Fibroblast of lung (primary cell): ENCODE measurements around the gene OVOL3. TPM values are rescaled to one million over a fixed set of nuclear protein-coding genes. Genes with fewer than 3 reads are reported as not detected.

Source experiments
- DNase-seq, 2 donors: peaks; one replicate each; pipeline versions ENCODE4 v3.0.0 to v3.0.0-alpha.2; 2010; ENCODE audit warnings: low read depth in 2 of 2
- H2AFZ ChIP-seq: 2 replicates; pipeline ENCODE4 v1.5.1; 2012; ENCODE audit warnings: low read length, control low read depth, inconsistent platforms
- H3K27ac ChIP-seq: 2 replicates; pipeline ENCODE4 v1.5.1; 2011; ENCODE audit warnings: low read length, control low read depth; ENCODE audit not compliant: insufficient read depth
- H3K27me3 ChIP-seq: 2 replicates; pipeline ENCODE4 v1.5.1; 2011; ENCODE audit warnings: mild to moderate bottlenecking, low read length; ENCODE audit not compliant: control insufficient read depth, insufficient read depth
- H3K36me3 ChIP-seq: 2 replicates; pipeline ENCODE4 v1.5.1; 2011; ENCODE audit warnings: low read length; ENCODE audit not compliant: control insufficient read depth, insufficient read depth
- H3K4me1 ChIP-seq: 2 replicates; pipeline ENCODE4 v1.5.1; 2011; ENCODE audit warnings: low read length; ENCODE audit not compliant: control insufficient read depth, insufficient read depth; ENCODE audit errors: extremely low read depth
- H3K4me2 ChIP-seq: 2 replicates; pipeline ENCODE4 v1.5.1; 2011; ENCODE audit warnings: low read length, control low read depth; ENCODE audit not compliant: insufficient read depth; ENCODE audit errors: extremely low read depth
- H3K4me3 ChIP-seq, 4 experiments: fragments of 200-600 bp in 1 of 4; sonication (generic) in 1 of 4; replicated peaks in 1 of 4; 2 replicates each; pipeline ENCODE4 v1.5.1; 2011 to 2016; ENCODE audit warnings: low read length in 4 of 4, low read depth in 3 of 4, mild to moderate bottlenecking in 3 of 4, control low read depth in 2 of 4, inconsistent platforms in 1 of 4, mixed read lengths in 1 of 4; ENCODE audit not compliant: insufficient read depth in 1 of 4; ENCODE audit errors: control extremely low read depth in 1 of 4
- H3K79me2 ChIP-seq: 2 replicates; pipeline ENCODE4 v1.5.1; 2012; ENCODE audit warnings: mild to moderate bottlenecking, low read length, inconsistent platforms; ENCODE audit not compliant: control insufficient read depth, insufficient read depth
- H3K9ac ChIP-seq: 2 replicates; pipeline ENCODE4 v1.5.1; 2011; ENCODE audit warnings: mild to moderate bottlenecking, low read length, control low read depth; ENCODE audit not compliant: insufficient read depth
- H3K9me3 ChIP-seq: 2 replicates; pipeline ENCODE4 v1.5.1; 2012; ENCODE audit warnings: low read depth, low read length; ENCODE audit not compliant: control insufficient read depth, insufficient read depth
- H4K20me1 ChIP-seq: 2 replicates; pipeline ENCODE4 v1.5.1; 2011; ENCODE audit warnings: low read length; ENCODE audit not compliant: control insufficient read depth, insufficient read depth; ENCODE audit errors: extremely low read depth
- EZH2 ChIP-seq: IDR thresholded peaks from 2 replicates; pipeline ENCODE4 v1.5.1; 2012; ENCODE audit warnings: low read length, control low read depth, mild to moderate bottlenecking; ENCODE audit errors: missing control alignments
- polyA plus RNA-seq, 2 donors: library from polyadenylated mRNA; depleted of rRNA in 1 of 2; stranded (reverse) in 1 of 2; unstranded in 1 of 2; fragments of >200 nt; gene quantifications; 2 replicates each; pipeline ENCODE4 v1.2.1, GENCODE V29; 2011 to 2012; ENCODE audit warnings: missing spikeins in 1 of 2
- total RNA-seq: library from RNA; depleted of rRNA; stranded (reverse); fragments of >200 nt; gene quantifications from 2 replicates; pipeline ENCODE4 v1.2.1, GENCODE V29; 2014
- TF ChIP-seq, protein P1 (sequence below), 2 donors: IDR thresholded peaks in 1 of 2; conservative IDR thresholded peaks in 1 of 2; 1 replicate in 1 of 2; 2 replicates in 1 of 2; pipeline ENCODE4 v1.5.1; 2011 to 2012; ENCODE audit warnings: low read length in 2 of 2, control low read depth in 1 of 2, inconsistent platforms in 1 of 2, low read depth in 1 of 2, mild to moderate bottlenecking in 1 of 2

OVOL3 gene
- total and polyA plus RNA-seq, 2 donors (not counting 1 experiment from before 2014, with no cell fraction given): not detected

DNA sequence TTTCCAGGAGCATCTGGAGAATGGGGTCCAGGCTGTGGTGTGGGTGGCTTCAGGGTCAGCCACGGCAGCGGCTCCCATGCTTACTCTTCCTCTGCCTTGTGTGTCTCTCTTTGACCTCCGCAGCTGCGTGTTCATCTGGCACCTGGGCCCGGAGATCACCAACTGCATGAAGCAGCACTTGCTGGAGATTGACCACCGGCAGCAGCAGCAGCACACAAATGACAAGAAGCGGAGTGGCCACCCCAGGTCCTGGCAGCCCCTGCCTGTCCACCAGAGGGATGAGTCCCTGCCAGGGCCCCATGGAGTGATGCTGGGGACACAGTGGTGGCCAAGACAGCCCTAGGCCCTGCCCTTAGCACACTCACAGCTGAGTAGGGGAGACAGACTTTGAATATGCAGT lies 18.4 kb upstream of the OVOL3 start:
- H3K79me2 ChIP-seq: no peaks in the 10 kb centered on the region
- H3K27ac ChIP-seq: no peak overlapping the region
- no peaks in the 10 kb centered on the region for H4K20me1 ChIP-seq
- no peaks in the 10 kb centered on the region for H3K27me3 ChIP-seq
- TF ChIP-seq, protein P1, sequence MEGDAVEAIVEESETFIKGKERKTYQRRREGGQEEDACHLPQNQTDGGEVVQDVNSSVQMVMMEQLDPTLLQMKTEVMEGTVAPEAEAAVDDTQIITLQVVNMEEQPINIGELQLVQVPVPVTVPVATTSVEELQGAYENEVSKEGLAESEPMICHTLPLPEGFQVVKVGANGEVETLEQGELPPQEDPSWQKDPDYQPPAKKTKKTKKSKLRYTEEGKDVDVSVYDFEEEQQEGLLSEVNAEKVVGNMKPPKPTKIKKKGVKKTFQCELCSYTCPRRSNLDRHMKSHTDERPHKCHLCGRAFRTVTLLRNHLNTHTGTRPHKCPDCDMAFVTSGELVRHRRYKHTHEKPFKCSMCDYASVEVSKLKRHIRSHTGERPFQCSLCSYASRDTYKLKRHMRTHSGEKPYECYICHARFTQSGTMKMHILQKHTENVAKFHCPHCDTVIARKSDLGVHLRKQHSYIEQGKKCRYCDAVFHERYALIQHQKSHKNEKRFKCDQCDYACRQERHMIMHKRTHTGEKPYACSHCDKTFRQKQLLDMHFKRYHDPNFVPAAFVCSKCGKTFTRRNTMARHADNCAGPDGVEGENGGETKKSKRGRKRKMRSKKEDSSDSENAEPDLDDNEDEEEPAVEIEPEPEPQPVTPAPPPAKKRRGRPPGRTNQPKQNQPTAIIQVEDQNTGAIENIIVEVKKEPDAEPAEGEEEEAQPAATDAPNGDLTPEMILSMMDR (conservative IDR thresholded peaks at IDR 0.05 in 1 of 2, IDR thresholded peaks at IDR 0.05 in 1 of 2; ENCODE audit: low read depth in 1 of 2, low read length in 2 of 2): no peak
- no peak for TF ChIP-seq EZH2
- H3K4me1 ChIP-seq: no peaks in the 10 kb centered on the region
- no peak for DNase-seq
- H3K4me3 ChIP-seq: no peak overlapping the region
- peaks cover 8% of the 10 kb centered on the region for H3K36me3 ChIP-seq
- H3K9ac ChIP-seq: no peak overlapping the region
- H3K9me3 ChIP-seq: no peaks in the 10 kb centered on the region
- H2AFZ ChIP-seq: no peak overlapping the region
- no peak overlapping the region for H3K4me2 ChIP-seq

DNA sequence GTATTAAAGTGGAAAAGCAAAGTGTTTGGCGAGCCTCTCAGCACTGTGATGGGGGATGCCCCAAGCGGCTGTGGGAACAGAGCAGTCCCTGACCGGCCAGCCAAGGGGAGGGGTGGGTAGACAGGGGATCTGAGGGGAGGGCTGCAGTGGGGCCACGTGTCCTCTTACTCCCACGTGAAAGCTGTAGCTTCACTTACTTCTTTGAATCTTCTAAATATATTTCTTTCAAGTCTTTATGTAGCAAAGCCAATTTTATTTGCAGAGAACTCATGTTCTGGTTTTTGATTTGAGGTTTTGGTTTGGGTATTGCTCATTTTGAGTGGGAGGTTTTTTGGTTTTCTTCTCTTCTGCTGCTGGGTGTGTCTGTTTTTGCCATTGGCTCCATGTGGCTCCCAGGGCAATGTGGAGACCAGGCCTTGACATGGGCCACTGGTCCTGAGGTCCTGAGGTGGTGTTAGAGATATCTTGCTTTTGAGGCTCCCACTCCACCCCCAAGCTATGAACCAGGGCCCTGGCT lies 17.7 kb upstream of the OVOL3 start:
- no peaks in the 10 kb centered on the region for H3K79me2 ChIP-seq
- no peak overlapping the region for H2AFZ ChIP-seq
- no peak overlapping the region for H3K27ac ChIP-seq
- H3K4me2 ChIP-seq: no peak overlapping the region
- H3K36me3 ChIP-seq: peaks cover 8% of the 10 kb centered on the region
- no peaks in the 10 kb centered on the region for H3K9me3 ChIP-seq
- no peak for DNase-seq
- no peak for TF ChIP-seq EZH2
- TF ChIP-seq, protein P1 (conservative IDR thresholded peaks at IDR 0.05 in 1 of 2, IDR thresholded peaks at IDR 0.05 in 1 of 2; ENCODE audit: low read depth in 1 of 2, low read length in 2 of 2): no peak
- no peaks in the 10 kb centered on the region for H3K27me3 ChIP-seq
- no peaks in the 10 kb centered on the region for H3K4me1 ChIP-seq
- no peak overlapping the region for H3K4me3 ChIP-seq
- no peaks in the 10 kb centered on the region for H4K20me1 ChIP-seq
- H3K9ac ChIP-seq: no peak overlapping the region

DNA sequence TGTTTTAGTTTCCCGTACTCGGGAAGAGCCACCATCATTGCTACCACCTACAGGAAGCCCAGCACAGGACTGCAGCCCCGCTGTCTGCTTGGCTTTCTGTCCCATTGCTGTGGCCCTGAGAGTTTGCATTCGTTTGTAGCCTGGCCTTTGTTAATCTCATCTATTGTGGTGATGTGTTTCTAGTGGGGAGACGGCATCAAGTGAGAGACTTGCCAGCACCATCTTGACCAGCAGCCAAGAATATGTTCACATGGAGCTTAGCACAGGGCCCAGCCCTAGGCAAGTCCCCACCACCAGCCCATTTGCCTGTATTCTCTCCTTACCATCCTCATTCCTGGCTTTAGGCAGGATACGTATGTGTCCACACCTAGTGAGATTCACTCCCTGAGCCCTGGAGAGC lies 17.3 kb upstream of the OVOL3 start:
- H3K4me2 ChIP-seq: no peak overlapping the region
- H3K79me2 ChIP-seq: no peaks in the 10 kb centered on the region
- H3K27me3 ChIP-seq: no peaks in the 10 kb centered on the region
- no peak for TF ChIP-seq EZH2
- TF ChIP-seq, protein P1 (conservative IDR thresholded peaks at IDR 0.05 in 1 of 2, IDR thresholded peaks at IDR 0.05 in 1 of 2; ENCODE audit: low read depth in 1 of 2, low read length in 2 of 2): no peak
- peak in 1 of 2 donors; percentile 15 for DNase-seq
- no peak overlapping the region for H3K4me3 ChIP-seq
- no peak overlapping the region for H3K27ac ChIP-seq
- H3K9me3 ChIP-seq: no peaks in the 10 kb centered on the region
- no peaks in the 10 kb centered on the region for H4K20me1 ChIP-seq
- H3K36me3 ChIP-seq: peaks cover 8% of the 10 kb centered on the region
- no peaks in the 10 kb centered on the region for H3K4me1 ChIP-seq
- H2AFZ ChIP-seq: no peak overlapping the region
- no peak overlapping the region for H3K9ac ChIP-seq
